PFSK-1 (cell line): ENCODE measurements around the gene POU2F2.
A peak's percentile ranks its signal among the peaks of the same experiment; 100 is the strongest.

Source experiments
- FOXP2 ChIP-seq: optimal IDR thresholded peaks from 2 replicates; pipeline ENCODE3; 2011; ENCODE audit warnings: borderline replicate concordance, control low read depth, inconsistent platforms; ENCODE audit not compliant: insufficient read depth; ENCODE audit errors: extremely low read length, extremely low read depth
- POLR2AphosphoS5 ChIP-seq: IDR thresholded peaks from 2 replicates; pipeline ENCODE4 v1.6.1; 2012; ENCODE audit warnings: low read depth, mild to moderate bottlenecking, control low read depth, low read length, moderate library complexity
- SIN3A ChIP-seq: IDR thresholded peaks from 2 replicates; pipeline ENCODE4 v1.6.1; 2012; ENCODE audit warnings: mild to moderate bottlenecking, low read length, moderate library complexity, borderline replicate concordance; ENCODE audit not compliant: insufficient read depth
- TAF1 ChIP-seq: IDR thresholded peaks from 2 replicates; pipeline ENCODE4 v1.6.1; 2012; ENCODE audit warnings: low read length, control low read depth, borderline replicate concordance; ENCODE audit not compliant: insufficient read depth
- TF ChIP-seq, protein P1 (sequence below), 2 experiments: IDR thresholded peaks; 2 replicates each; pipeline versions ENCODE4 v1.6.1 to v1.8.0; 2011 to 2012; ENCODE audit warnings: low read depth in 2 of 2, low read length in 2 of 2, control low read depth in 1 of 2, inconsistent platforms in 1 of 2, mild to moderate bottlenecking in 1 of 2, moderate library complexity in 1 of 2; ENCODE audit not compliant: insufficient read depth in 1 of 2

POU2F2 gene

GRCh38 chr19:42130254-42130573, 2.0 kb downstream of the POU2F2 start:
- no peak for TF ChIP-seq POLR2AphosphoS5
- TF ChIP-seq, protein P1, sequence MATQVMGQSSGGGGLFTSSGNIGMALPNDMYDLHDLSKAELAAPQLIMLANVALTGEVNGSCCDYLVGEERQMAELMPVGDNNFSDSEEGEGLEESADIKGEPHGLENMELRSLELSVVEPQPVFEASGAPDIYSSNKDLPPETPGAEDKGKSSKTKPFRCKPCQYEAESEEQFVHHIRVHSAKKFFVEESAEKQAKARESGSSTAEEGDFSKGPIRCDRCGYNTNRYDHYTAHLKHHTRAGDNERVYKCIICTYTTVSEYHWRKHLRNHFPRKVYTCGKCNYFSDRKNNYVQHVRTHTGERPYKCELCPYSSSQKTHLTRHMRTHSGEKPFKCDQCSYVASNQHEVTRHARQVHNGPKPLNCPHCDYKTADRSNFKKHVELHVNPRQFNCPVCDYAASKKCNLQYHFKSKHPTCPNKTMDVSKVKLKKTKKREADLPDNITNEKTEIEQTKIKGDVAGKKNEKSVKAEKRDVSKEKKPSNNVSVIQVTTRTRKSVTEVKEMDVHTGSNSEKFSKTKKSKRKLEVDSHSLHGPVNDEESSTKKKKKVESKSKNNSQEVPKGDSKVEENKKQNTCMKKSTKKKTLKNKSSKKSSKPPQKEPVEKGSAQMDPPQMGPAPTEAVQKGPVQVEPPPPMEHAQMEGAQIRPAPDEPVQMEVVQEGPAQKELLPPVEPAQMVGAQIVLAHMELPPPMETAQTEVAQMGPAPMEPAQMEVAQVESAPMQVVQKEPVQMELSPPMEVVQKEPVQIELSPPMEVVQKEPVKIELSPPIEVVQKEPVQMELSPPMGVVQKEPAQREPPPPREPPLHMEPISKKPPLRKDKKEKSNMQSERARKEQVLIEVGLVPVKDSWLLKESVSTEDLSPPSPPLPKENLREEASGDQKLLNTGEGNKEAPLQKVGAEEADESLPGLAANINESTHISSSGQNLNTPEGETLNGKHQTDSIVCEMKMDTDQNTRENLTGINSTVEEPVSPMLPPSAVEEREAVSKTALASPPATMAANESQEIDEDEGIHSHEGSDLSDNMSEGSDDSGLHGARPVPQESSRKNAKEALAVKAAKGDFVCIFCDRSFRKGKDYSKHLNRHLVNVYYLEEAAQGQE (IDR thresholded peaks at IDR 0.05; ENCODE audit: insufficient read depth in 1 of 2, low read depth in 2 of 2, low read length in 2 of 2): no peak
- TF ChIP-seq FOXP2: no peak

- no peak for TF ChIP-seq SIN3A
- TF ChIP-seq FOXP2: peak; percentile 7
- TF ChIP-seq, protein P1 (IDR thresholded peaks at IDR 0.05; ENCODE audit: insufficient read depth in 1 of 2, low read depth in 2 of 2, low read length in 2 of 2): no peak
Observed at GRCh38 chr19:42129399-42130253, 2.6 kb downstream of the POU2F2 start.

DNA sequence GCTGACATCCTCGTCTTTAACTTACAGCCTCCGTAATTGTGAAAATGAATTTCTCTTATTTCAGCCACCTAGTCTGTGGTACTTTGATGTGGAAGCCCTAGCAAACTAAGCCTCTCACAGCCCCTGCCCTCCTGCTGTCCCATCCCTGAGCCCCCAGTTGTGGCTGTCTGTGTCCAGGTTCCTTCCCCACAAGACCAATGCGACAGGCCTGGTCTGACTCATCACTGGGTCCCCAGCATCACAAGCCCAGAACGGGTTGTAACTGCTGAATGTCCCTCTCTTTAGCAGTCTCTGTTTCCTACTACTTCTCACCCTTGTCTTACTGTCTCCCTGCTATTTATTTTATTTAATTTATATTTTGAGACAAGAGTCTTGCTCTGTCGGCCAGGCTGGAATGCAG, 5.7 kb downstream of the POU2F2 start:
- TF ChIP-seq TAF1: no peak
- TF ChIP-seq POLR2AphosphoS5: no peak
- no peak for TF ChIP-seq SIN3A
- no peak for TF ChIP-seq FOXP2
- TF ChIP-seq, protein P1 (IDR thresholded peaks at IDR 0.05; ENCODE audit: insufficient read depth in 1 of 2, low read depth in 2 of 2, low read length in 2 of 2): no peak

DNA sequence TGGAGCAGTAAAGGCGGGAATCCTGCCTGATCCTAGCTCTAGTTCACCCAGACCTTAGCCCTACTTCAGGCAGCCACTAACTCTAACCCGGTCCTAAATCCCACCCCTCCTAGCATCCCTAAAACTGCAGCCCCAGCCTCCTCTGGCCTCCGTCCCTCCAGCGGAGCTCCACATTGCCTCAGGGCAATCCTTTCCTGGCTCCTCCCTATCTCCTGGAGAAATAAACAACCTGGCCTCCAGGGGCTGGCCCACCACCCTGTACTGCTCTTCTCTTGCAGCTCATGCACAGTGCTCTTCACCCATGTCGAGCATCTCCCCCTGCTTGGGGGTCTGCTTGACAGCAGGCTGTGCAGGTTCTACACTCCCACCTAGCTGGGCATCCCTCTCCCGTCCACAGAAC, 6.7 kb downstream of the POU2F2 start:
- TF ChIP-seq SIN3A (no peak), POLR2AphosphoS5 (no peak), TAF1 (no peak), FOXP2 (no peak)
- TF ChIP-seq, protein P1 (IDR thresholded peaks at IDR 0.05; ENCODE audit: insufficient read depth in 1 of 2, low read depth in 2 of 2, low read length in 2 of 2): no peak

DNA sequence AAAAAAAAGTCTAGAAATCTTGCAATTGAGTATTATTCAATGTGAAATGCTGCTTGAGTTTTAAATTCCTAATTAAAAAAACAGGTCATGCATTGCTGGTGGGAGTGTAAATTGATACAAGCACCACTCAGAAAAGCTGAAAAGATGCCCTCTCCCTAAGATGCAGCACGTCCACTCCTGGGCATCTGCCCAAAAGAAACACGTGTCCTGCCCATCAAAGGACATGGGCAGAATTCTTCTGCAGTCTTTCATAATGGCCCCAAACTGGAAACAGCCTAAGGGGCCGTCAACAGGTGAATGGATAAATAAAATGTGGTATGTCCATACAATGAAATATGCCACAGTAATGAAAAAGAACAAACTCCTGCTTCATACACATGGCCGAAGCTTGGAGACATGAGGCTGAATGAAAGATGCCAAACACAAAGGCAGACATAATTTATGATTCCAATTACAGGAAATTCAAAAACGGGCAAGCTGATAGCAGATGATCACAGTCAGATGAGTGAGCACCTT, 7.8 kb downstream of the POU2F2 start:
- TF ChIP-seq, protein P1 (IDR thresholded peaks at IDR 0.05; ENCODE audit: insufficient read depth in 1 of 2, low read depth in 2 of 2, low read length in 2 of 2): no peak
- TF ChIP-seq SIN3A (no peak), FOXP2 (no peak), TAF1 (no peak), POLR2AphosphoS5 (no peak)
